Measurements from ENCODE around the gene CPA1. TPM values are rescaled to one million over a fixed set of nuclear protein-coding genes. Genes with fewer than 3 reads are reported as not detected.

Gene CPA1
- total RNA-seq, 4 donors from 2014 or later: not detected

DNA sequence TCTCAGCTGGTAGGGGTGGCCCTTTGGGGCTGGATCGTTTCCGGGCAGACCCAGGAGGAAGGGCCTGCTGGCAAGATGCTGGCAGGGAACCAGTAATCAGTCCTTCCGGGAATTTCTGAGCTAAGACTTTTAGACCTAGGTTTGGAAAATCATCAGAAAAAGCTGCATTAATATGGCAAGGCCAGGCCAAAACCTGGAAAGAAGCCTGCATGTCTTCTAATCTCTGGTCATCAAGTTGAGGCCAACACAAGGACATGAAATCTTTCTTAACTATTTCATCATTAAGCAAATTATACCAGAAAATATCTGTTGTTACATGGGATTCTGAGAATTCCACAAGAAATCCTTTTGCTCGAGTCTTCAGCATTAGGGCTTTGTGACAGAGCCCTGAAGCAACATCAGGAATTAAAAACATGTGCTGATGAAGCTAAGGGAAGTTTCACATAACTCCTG lies 19.9 kb downstream of the CPA1 start:
- WGBS, 2 donors: 52 to 60% methylated on average over 1 to 4 of the region's 4 CpGs
- peaks cover 0 to 23% (median 0%) of the 10 kb centered on the region in 3 donors for H3K36me3 ChIP-seq
- intact Hi-C loops (cut with DNase I): no loop called here
- peak overlapping the region in 1 of 4 donors; percentile 31 for H3K27ac ChIP-seq
- H3K4me1 ChIP-seq: no peaks in the 10 kb centered on the region
- TF ChIP-seq, protein P1, sequence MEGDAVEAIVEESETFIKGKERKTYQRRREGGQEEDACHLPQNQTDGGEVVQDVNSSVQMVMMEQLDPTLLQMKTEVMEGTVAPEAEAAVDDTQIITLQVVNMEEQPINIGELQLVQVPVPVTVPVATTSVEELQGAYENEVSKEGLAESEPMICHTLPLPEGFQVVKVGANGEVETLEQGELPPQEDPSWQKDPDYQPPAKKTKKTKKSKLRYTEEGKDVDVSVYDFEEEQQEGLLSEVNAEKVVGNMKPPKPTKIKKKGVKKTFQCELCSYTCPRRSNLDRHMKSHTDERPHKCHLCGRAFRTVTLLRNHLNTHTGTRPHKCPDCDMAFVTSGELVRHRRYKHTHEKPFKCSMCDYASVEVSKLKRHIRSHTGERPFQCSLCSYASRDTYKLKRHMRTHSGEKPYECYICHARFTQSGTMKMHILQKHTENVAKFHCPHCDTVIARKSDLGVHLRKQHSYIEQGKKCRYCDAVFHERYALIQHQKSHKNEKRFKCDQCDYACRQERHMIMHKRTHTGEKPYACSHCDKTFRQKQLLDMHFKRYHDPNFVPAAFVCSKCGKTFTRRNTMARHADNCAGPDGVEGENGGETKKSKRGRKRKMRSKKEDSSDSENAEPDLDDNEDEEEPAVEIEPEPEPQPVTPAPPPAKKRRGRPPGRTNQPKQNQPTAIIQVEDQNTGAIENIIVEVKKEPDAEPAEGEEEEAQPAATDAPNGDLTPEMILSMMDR (IDR thresholded peaks at IDR 0.05): no peak
- no peak for TF ChIP-seq POLR2A (IDR thresholded peaks at IDR 0.05)
- H3K27me3 ChIP-seq: no peaks in the 10 kb centered on the region
- no peak for DNase-seq
- no peaks in the 10 kb centered on the region for H3K9me3 ChIP-seq
- H3K4me3 ChIP-seq: no peak overlapping the region

DNA sequence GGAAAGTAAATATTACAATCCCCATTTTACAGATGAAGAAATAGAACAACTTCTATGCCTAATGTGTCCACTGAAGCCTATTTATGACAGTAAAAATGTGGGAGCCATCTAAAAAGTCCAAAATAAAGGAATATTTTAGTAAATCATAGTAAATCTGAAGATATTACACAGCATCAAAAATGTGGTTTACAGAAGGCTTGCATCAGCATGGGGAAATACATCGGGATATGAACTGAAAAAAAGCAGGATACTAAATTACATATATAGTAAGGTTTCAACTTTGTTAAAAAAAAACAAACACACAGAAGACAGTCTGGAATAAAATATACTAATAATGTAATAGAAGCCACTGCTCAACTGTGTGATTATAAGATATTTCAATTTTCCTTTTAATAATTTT lies 20.8 kb downstream of the CPA1 start:
- no peak for DNase-seq
- TF ChIP-seq POLR2A (IDR thresholded peaks at IDR 0.05): no peak
- TF ChIP-seq, protein P1 (IDR thresholded peaks at IDR 0.05): no peak
- Histone ChIP-seq H3K27me3 (no peaks in the 10 kb centered on the region), H3K4me1 (no peaks in the 10 kb centered on the region), H3K27ac (peak overlapping the region in 1 of 4 donors; percentile 31), H3K4me3 (no peak overlapping the region), H3K9me3 (no peaks in the 10 kb centered on the region), H3K36me3 (peaks cover 0 to 23% (median 0%) of the 10 kb centered on the region in 3 donors)
- 73 to 95% methylated on average over 1 of the region's 1 CpG for WGBS, 2 donors
- intact Hi-C loops (cut with DNase I): no loop called here

- TF ChIP-seq, protein P1 (IDR thresholded peaks at IDR 0.05): no peak
- no peak for TF ChIP-seq POLR2A (IDR thresholded peaks at IDR 0.05)
- H3K27ac ChIP-seq: no peak overlapping the region
- DNase-seq: no peak
- no peaks in the 10 kb centered on the region for H3K4me1 ChIP-seq
- H3K4me3 ChIP-seq: no peak overlapping the region
- H3K27me3 ChIP-seq: no peaks in the 10 kb centered on the region
- H3K36me3 ChIP-seq: peaks cover 0 to 23% (median 0%) of the 10 kb centered on the region in 3 donors
- H3K9me3 ChIP-seq: no peaks in the 10 kb centered on the region
- WGBS, 2 donors: 81 to 88% methylated on average over 3 of the region's 3 CpGs
- intact Hi-C loops (cut with DNase I): no loop called here
Measured at GRCh38 chr7:130401578-130401977, 21.3 kb downstream of the CPA1 start.

DNA sequence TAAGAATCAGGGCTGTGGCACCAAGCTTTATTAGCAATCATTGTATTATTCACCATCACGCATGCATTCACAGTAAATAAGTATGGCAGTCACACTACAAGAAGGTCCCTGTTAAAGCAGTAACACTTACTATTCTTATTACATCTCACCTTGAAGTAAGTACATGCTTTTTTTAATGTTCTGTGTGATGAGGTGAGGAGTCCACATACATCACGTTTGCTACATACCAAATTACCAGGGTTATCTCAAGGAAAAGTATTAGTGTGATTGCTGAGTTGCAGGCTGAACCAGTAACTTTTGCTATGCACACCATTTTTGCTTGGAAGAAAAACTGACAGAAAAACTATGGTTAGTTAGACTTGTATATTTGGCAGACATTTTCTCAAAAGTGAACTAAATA lies 24.7 kb downstream of the CPA1 start:
- H3K27ac ChIP-seq: no peak overlapping the region
- TF ChIP-seq POLR2A (IDR thresholded peaks at IDR 0.05): no peak
- TF ChIP-seq, protein P1 (IDR thresholded peaks at IDR 0.05): no peak
- no peaks in the 10 kb centered on the region for H3K9me3 ChIP-seq
- WGBS, 2 donors: 84 to 94% methylated on average over 2 of the region's 2 CpGs
- H3K4me3 ChIP-seq: no peak overlapping the region
- H3K4me1 ChIP-seq: no peaks in the 10 kb centered on the region
- H3K36me3 ChIP-seq: peaks cover 0 to 16% (median 0%) of the 10 kb centered on the region in 3 donors
- no peak for DNase-seq
- intact Hi-C loops (cut with DNase I): no loop called here
- H3K27me3 ChIP-seq: no peaks in the 10 kb centered on the region

GRCh38 chr7:130409067-130409711 lies 28.9 kb downstream of the CPA1 start:
- DNase-seq: no peak
- 63 to 76% methylated on average over 3 of the region's 3 CpGs for WGBS, 2 donors
- H3K4me3 ChIP-seq: no peak overlapping the region
- no peaks in the 10 kb centered on the region for H3K27me3 ChIP-seq
- TF ChIP-seq, protein P1 (IDR thresholded peaks at IDR 0.05): no peak
- TF ChIP-seq POLR2A (IDR thresholded peaks at IDR 0.05): no peak
- no peaks in the 10 kb centered on the region for H3K36me3 ChIP-seq
- no peaks in the 10 kb centered on the region for H3K9me3 ChIP-seq
- no peak overlapping the region for H3K27ac ChIP-seq
- H3K4me1 ChIP-seq: no peaks in the 10 kb centered on the region
- intact Hi-C loops (cut with DNase I): no loop called here

Measured in esophagus squamous epithelium (tissue), 5 donors.